Measurements from ENCODE around the gene CORO7.

DNA sequence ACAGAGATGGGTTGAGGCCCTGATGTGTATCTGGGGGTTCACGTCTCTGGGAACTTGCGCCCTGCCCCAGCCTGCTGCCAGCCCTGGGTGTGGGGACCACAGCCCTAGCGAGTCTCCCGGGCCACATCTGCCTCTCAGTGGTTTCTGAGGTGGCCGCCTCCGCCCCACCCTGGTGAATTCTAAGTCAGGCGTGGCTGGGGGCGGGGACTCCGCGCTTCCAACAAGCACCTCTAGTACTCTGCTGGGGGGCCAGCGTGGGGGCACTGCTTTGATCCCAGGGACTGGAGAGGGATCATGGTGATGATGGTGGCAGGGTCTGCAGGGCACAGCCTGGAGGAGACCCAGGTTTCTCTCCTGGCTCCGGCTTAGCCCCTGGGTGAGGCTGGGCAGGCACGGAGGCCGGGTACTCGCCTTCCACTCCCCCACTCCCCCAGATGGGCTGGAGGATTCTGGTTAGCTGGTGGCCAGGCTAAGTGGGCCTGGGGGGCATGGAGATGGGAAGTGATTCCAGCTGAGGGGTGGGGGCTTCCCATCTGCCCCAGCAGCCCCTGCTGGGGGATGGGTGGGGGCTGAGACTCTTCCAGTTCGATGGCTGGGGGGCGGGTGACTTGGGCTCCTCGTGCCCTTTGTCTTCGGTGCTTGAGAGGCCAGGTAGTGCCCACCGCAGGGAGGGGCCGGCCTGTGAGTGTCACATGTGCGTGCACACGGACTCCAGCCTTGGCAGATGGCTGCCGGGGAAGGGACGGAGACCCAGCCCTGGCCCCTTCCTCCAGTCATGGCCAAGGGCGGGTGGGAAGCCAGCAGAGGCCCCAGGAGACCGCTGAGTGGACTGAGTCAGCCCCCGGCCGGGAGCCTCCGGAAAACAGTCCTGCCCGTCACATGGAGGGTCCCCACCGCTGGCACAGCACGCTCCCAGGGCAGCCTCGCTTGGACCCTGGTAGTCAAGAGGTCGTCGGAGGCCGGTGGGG is 96.7 kb downstream of the CORO7 start:
- TF ChIP-seq POLR2AphosphoS5 (IDR thresholded peaks at IDR 0.05; ENCODE audit: low read depth, low read length), result no peak
- TF ChIP-seq TAF1 (IDR thresholded peaks at IDR 0.05; ENCODE audit: borderline replicate concordance, insufficient read depth, low read length), result no peak
- TF ChIP-seq, protein P1, sequence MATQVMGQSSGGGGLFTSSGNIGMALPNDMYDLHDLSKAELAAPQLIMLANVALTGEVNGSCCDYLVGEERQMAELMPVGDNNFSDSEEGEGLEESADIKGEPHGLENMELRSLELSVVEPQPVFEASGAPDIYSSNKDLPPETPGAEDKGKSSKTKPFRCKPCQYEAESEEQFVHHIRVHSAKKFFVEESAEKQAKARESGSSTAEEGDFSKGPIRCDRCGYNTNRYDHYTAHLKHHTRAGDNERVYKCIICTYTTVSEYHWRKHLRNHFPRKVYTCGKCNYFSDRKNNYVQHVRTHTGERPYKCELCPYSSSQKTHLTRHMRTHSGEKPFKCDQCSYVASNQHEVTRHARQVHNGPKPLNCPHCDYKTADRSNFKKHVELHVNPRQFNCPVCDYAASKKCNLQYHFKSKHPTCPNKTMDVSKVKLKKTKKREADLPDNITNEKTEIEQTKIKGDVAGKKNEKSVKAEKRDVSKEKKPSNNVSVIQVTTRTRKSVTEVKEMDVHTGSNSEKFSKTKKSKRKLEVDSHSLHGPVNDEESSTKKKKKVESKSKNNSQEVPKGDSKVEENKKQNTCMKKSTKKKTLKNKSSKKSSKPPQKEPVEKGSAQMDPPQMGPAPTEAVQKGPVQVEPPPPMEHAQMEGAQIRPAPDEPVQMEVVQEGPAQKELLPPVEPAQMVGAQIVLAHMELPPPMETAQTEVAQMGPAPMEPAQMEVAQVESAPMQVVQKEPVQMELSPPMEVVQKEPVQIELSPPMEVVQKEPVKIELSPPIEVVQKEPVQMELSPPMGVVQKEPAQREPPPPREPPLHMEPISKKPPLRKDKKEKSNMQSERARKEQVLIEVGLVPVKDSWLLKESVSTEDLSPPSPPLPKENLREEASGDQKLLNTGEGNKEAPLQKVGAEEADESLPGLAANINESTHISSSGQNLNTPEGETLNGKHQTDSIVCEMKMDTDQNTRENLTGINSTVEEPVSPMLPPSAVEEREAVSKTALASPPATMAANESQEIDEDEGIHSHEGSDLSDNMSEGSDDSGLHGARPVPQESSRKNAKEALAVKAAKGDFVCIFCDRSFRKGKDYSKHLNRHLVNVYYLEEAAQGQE (IDR thresholded peaks at IDR 0.05; ENCODE audit: insufficient read depth in 1 of 2, low read depth in 2 of 2, low read length in 2 of 2), result no peak
- no peak for TF ChIP-seq FOXP2 (optimal IDR thresholded peaks at IDR 0.05; ENCODE audit: borderline replicate concordance, extremely low read depth, extremely low read length, insufficient read depth)
- TF ChIP-seq SIN3A (IDR thresholded peaks at IDR 0.05; ENCODE audit: borderline replicate concordance, insufficient read depth, low read length), result no peak

All from PFSK-1 (cell line).